ENCODE measurements around the gene CRYL1. TPM values are rescaled to one million over a fixed set of nuclear protein-coding genes. Genes with fewer than 3 reads are reported as not detected.

The CRYL1 gene
- total and polyA plus RNA-seq, 2 of the 8 experiments (the other 6 are each of a cell fraction or from before 2014, with no cell fraction given), result 1.9 to 6.4 TPM

- TF ChIP-seq ATF3 (IDR thresholded peaks at IDR 0.05; ENCODE audit: insufficient read depth, low read depth, low read length), result no peak
- no peak for TF ChIP-seq EGR1 (IDR thresholded peaks at IDR 0.05; ENCODE audit: borderline replicate concordance, low read depth, low read length)
- no peak for TF ChIP-seq CHD1 (IDR thresholded peaks at IDR 0.05; ENCODE audit: low read depth, low read length)
- TF ChIP-seq BACH1 (IDR thresholded peaks at IDR 0.05; ENCODE audit: low read length), result no peak
- TF ChIP-seq RXRA (IDR thresholded peaks at IDR 0.05; ENCODE audit: insufficient read depth, low read depth, low read length), result no peak
- no peak for TF ChIP-seq RBBP5 (IDR thresholded peaks at IDR 0.05; ENCODE audit: borderline replicate concordance, low read depth, low read length)
- TF ChIP-seq HDAC2 (IDR thresholded peaks at IDR 0.05; ENCODE audit: borderline replicate concordance in 1 of 2, low read depth in 2 of 2, low read length in 2 of 2), result no peak
Measured at GRCh38 chr13:20561741-20562140, 36.1 kb upstream of the CRYL1 start (continued).
